Kidney tubule cell (primary cell): ENCODE results near the gene SELENBP1.
"Not testable (repeated sequence)": the region's sequence is repeated elsewhere in the genome, so short reads cannot be mapped to it uniquely, and the experiment has no call there.

Experiments used
- DNase-seq: peaks from one replicate; pipeline ENCODE4 v3.0.0-alpha.2; 2018; ENCODE audit warnings: low spot score

The SELENBP1 gene

DNA sequence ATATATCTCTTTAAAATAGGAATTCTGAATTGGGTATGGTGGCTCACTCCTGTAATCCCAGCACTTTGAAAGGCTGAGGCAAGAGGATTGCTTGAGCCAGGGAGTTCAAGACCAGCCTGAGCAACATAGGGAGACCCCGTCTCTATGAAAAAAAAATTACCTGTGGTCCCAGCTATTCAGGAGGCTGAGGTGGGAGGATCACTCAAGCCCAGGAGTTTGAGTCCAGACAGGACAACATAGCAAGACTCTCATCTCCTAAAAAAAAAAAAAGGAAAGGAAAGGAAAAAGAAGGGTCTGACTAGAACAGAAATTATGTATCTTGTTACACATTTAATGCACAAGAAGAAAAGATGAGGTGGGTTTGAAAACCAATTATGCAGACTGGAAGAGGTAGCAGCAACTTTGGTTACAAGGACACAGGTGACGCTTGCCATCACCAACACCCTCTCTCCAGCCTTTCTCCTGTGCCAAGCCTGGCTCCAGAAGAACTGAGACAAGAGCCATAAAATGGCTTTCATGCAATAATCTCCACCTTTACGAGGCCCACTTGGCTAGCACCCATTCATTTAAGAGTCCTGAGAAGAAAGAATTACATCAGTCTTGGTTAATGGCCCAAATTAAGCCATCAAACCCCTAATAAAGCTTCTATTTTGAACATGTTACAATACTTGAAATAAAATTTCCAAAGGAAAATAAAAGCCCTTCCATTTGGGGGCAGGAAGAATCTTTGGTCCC is 4.8 kb upstream of the SELENBP1 start:
- DNase-seq = no peak

DNA sequence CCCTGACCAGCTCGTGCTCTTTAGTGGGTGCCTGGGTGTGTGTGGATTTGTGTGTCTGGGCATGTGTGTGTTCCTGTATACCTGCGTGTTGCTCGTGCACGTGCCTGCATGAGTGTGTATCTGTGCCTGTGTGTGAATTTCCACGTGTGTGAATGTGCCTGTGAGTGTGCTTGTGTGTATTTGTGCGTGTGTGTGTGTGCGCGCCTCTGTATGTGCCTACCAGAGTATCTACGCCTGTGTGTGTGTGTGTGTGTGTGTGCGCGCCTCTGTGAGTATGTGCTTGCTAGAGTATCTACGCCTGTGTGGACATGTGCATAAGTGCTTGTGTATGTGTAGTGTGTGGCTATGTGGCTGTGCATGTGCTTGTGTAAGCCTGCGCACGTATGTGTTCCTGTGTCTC is 691 bp upstream of the SELENBP1 start:
- DNase-seq = no peak

DNA sequence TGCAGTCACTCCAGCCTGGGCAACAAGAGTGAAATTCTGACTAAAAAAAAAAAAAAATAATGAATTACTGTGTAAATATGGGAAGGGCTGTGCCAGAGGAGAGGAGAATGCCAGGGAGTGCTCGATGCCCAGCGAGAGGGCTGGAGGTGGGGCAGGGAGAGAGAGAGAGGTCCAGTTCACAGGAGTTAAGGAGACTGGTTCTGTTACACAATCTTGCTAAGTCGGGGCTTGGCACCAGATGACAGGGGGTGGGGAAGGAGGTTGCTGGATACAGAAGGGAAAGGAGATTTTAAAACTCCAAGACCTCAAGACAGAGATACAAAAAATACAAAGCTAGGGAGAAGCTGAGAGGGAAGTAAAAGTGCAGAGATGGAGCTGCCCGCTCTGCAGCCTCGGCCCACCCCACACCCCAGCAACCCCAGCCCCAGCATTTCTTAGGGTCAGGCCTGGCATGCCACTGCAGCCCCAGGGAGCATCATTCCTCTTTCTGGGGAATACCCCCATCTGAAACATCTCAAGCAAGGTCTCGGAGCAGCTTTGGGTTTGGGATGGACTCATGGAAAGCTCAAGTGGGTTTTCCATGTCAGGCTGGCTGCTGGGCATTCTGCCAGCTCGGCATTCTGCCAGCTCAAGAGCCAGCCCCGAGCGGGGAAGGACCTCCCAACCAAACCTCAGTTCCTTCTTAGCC is 991 bp downstream of the SELENBP1 start:
- peak; percentile 44 for DNase-seq

DNA sequence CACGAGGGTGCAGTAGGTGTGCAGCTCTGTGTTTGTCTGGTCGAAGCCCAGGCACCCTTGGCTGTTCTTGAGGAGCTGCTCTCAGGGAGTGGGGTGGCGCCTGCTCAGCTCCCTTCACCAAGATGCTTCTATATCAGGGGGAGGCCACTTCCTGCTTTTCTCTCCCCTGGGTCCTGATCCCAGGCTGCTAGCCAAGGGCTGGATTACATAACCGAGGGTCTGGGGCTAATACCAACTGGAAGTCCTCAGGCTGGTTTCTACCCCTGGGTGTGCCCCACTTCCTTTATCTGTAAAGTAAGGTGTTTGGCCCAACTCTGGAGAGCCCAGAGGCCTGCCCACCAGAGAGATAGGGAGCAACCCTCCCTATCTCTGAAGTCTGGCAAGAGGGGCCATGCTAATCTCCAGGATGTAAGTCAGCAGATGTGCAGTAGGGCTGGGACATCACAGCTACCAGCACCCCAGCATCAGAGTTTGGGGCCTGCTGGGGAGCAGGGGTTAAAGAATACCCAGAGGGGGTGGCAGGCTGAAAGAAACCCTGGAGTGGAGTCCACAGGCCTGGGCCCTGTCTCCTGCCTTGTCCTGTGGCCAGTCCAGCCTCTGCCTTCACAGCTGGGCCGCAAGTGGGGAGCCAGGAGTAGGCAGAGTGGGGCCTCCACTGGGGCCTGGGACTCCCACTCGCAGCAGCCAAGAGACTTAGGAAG is 2.1 kb downstream of the SELENBP1 start:
- no peak for DNase-seq

DNA sequence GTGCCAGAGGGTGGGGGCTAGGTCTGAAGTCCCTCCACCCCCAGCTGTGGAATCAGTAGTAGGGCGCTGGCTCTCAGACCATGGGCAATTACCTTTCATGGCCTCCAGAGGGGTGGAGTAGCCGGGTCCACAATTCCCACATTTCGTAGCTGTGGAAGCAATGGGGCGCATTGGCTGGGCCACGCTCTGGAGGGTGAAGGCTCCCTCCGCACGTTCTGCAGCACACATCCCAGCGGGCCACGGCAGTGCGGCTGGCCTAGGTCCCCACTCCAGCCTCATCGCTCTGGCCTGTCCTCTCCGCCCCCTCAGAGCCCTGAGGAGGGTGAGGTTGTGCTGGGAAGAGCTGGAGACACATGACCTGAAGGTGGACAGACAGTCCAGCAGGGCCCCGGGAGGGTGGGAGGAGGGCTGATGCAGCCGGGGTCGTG is 2.9 kb downstream of the SELENBP1 start:
- DNase-seq = no peak

DNA sequence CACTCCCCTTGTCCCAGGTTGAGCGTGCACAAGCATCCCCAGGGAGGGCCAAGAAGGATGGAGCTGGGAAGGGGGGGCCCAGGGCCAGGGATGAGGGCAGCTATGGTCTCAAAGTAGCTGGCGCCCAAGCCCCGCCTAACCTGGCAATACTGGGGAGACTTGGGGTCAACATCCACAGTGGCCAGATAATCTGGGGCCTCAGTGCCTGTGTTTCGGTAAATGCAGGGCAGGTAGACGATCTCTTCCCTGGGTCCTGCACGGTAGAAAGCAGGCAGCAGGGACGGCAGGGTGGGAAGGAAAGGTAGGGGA is 3.2 kb downstream of the SELENBP1 start:
- DNase-seq = no peak

DNA sequence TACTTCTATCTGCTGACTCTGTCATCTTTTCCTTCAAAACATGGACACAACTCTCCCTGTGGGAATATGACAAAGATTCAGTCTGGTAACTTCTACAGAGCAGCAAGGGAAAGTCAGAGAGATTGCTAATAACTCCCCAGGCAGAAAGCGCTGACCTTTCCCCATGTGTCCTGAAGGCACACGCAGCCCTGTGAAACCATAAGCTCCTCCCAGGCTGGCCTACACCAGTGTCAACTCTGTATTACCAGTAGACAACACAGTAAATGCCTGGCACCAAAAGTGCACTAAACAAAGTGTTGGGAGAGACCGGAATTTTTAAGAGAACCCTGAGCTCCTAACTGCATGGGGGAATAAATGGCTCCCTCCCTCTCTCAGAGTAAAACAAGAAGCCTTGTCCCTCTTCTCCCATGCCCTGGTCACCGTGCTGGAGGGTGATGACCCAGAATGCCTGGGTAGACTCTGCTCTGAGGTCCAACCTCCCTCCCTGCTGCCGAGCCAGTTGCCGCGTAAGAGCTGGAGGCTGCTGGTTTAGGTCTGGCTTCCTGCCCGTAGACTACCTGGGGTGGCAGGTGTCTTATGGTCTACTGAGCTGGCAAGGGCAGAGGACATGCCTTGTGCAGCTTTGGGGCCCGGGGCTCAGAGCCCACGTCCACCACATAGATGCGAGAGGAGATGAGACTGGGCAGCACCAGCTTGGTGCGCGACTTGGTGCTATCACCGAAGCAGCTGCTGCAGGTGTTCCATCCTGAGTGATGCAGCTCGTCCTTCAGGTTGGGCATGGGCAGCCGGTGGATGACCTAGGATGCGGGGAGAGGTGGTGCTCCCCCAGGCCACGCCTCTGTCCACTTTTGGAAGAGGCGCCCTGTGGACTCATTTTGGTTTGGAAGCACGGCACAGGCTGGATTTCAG is 3.9 kb downstream of the SELENBP1 start:
- no peak for DNase-seq

DNA sequence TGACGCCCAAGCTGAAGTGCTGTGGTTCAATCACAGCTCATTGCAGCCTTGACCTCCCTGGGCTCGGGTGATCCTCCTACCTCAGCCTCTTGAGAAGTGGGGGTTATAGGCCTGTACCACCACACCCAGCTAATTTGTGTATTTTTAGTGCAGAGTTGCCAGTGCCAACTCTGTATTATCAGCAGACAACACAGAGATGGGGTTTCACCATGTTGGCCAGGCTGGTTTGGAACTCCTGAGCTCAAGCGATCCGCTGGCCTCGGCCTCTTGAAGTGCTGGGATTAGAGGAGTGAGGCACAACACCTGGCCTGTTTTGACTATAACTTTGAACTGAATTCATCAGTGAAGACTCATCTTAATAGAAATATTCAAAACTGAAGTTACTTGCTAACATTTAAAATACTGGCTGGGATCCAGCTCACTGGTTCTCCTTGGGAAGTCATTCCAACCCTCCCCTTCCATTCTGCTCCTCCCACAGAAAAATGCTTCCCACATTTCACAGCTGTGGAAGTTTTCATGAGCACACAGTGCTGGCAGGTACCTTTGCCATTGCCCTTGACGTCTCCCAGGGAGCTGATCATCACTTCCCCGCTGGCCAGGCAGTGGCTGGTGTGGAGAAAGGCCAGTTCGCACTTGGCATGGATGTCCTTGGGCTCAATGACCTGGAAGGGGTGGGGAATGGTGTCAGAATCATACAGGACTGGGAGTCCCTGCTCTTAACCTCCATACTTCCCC is 4.7 kb downstream of the SELENBP1 start:
- DNase-seq = no peak

DNA sequence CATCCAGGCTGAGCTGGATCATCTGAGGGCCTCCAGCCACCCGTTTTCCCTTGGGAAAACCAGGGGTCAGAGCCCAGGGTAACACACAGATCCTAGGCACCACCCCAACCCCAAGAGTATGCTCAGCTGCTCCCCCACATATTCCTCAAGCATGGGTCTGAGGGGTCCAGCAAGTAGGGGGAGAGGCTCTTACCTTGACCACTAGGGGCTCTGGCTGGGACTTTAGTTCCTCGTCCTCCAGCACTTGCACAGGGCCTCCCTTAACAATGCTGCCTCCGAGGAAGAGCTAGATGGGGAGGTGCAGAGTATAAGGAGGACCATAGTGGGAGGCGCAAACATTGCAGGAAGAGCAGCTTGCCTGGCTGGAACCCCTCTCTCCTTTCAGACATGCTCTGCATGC is 7.5 kb downstream of the SELENBP1 start:
- DNase-seq = no peak

DNA sequence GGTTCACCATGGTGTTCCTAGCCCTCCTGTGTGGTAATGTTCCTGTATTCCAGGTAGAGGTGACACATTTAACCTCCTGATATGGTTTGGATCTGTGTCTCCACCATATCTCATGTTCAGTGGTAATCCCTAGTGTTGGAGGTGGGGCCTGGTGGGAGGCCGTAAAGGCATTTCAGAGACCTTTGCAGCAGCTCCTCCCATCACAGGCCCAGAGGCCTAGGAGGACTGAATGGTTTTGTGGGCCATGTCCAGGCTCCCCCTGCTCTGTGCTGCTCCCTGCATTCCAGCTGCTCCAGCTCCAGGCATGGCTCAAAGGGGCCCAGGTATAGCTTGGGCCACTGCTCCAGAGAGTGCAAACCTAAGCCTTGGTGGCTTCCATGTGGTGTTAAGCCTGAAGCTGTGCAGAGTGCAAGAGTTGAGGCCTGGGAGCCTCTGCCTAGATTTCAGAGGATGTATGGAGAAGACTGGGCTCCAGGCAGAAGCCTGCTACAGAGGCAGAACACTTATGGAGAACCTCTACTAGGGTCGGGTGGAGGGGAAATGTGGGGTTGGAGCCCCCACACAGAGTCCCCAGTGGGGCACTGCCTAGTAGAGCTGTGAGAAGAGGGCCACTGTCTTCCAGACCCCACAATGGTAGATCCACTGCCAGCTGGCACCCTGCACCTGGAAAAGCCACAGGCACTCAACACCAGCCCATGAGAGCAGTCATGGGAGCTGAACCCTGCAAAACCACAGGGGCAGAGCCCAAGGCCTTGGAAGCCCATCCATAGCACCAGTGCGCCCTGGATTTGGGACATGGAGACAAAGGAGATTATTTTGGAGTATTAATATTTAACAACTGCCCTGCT is 10.0 kb downstream of the SELENBP1 start:
- DNase-seq = no peak

DNA sequence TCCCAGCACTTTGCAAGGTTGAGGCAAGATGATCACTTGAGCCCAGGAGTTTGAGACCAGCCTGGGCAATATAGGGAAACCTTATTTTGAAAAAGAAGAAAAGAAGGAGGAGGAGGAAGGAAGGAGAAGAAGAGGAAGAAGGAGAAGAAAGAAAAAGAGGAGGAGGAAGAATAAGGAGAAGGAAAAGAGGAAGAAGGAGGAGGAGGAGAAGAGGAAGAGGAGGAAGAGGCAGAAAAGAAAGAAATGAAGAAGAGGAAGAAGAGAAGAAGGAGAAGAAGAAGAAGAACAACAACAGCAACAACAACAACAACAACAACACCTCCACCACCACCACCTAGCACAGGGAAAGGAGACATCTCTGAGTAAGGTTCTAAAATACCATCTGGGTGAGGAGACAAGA is 10.6 kb downstream of the SELENBP1 start:
- DNase-seq = no peak

DNA sequence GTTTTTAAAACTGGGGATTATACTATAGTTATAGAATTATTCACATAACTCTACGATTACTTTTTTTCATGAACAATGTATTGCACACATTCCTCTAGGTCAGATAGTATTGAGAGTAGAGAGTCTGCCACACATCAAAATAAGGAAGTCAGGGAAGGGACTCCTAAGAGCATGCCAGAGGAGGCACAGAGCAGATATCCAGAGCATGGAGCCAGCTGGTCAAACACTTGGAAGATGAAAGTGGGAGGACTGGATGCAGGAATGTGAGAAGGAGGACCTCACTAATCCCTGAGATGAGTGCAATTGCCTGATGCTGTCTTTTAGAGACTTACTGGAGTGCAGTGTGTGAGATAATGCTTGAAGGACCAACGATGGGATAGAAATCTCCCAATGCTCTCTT is 15.8 kb downstream of the SELENBP1 start:
- no peak for DNase-seq

DNA sequence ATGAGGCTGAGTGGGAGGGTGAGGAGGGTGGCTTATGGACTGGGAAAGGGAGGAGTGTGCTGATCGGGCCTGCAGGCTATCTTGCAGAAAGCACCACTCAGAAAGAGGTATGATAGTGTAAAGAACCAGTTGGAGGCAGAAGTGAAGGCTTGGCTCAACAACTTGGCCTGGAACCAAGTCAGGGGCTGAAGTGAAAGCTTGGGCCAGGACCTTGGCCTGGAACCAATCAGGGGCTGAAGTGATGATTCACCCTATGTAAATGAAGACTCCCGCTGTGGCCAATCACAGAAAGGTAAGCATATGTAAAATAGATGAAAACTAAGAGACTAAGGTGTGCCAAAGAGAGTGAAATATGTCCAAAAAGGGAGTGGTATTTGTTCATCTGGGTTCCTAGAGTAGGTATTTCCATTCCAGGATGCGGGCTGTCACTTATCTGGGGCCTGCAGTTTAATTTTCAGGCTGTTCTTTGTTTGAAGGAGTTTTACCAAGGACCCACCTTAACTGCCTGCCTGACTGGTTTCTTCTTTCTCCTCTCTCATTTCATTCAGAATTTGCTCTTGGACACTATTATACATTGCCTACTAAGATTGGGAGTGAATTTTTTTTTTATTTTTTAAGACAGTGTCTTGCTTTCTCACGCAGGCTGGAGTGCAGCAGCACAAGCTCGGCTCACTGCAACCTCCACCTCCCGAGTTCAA is 20.3 kb downstream of the SELENBP1 start:
- peak; percentile 47 for DNase-seq

DNA sequence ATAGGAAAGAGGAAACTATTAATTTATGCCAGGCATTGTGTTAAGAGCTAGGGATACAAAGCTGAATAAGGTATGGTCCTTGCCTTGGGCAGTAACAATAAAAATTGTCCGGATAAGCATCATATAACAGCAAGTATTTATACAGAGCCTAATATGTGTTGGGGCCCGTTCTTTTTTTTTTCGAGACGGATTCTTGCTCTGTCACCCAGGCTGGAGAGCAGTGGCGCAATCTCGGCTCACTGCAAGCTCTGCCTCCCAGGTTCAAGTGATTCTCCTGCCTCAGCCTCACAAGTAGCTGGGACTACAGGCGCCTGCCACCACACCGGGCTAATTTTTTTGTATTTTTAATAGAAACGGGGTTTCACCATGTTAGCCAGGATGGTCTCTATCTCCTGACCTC is 22.2 kb downstream of the SELENBP1 start:
- DNase-seq = not testable (repeated sequence)

DNA sequence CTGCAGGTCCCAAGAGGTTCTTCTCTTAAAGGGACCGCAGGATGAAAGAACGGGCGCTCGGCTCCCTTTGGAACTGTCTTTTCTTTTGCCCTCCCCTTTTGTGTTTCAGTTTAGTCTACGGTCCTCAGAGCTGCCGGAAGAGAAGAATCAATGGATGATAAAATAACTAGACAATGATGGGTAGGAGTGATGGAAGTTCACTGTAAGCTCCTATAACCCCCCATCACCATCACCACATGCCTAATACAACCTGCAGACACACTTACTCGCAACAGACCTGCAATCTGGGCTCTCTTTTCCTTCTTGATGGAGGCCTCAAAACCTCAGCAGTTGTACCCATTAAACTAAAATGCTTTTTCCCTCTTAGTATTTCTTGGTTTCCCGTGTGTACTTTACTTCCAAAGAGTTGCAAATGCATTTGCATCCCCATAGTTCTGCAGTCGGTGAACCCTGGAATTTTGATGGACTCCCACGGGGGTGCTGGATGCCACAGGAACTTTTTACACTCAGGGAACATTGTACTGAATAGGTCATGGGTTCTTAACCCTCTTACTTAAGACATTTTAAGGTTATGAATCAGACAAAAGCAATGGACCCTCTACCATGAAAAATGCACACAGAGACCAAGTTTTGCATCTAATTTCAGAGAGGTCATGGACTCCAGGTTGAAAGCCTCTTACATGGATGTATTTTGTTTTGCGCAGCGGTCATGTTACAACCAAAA is 24.8 kb downstream of the SELENBP1 start:
- peak; percentile 49 for DNase-seq

DNA sequence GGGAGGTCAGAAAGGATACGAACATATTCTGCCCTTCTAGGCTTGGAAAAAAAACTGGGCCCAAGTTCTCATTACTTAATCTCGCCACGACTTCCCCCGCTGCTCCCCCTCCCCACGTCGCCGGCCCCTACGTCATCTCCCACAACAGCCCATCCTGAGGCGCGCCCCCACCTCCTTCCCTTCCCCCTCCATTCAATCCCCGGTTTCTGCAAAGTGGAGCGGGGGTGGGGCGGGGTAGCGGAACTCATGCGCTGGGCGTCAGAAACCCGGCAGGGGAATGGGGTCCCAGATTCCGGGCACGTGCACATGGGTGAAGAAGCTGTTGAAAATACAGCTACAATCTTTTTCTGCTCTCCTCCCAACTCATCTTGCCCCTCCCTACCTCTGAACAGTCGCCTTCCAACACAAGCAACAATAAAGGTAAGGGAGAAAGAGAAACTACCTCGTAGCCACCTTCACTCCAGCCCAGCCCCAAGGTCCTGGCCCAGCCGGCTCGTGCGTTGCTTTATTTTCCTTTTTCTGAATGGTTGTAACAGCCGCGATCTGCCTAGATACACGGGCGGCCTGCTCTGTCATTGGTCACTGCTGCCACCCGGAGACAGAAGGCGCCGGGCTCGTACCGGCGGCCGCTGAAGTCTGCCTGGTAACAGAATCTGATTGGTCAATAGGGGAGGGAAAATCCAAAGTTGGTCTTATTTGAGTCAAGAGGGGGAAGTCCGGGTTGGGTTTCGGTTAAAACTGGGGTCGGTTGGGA is 25.6 kb downstream of the SELENBP1 start, which contains the start of gene RFX5:
RFX5 (minus strand) TSS at position 484 of the 754 bp plus-strand sequence. CDS start 932 bp downstream, outside the sequence.
- peak; percentile 99 for DNase-seq

DNA sequence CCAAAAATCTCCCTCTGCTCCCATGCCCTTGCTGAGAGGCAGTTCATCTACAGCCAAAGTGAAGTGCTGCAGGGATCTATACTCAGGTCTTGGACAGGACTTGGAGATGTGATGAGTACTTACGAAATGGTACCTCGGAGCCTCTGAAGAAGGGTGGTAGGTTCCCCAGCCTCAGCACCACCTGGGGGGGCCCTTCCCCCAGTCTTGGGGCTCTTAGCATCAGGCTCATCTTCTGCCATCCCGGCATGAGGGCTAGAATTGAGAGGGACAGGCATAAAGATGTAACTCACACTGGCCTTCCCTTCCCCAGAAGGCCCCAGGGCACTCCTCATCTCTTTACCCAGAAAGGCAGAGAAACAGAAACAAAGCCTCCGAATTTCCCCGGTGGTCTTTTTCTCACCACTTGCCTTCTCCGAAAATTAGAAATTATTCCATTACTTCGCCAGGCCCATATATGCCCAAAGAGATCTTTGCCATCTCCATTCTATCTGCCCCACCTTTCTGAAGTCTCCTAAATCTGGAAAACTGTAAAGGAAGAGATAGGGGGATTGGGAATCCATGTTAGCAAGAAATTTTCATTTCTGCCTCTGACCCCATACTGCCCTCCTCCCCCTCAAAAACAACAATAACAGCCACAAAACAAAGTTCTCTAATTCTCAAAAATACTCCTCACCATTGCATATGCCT is 26.3 kb downstream of the SELENBP1 start:
- DNase-seq = no peak

DNA sequence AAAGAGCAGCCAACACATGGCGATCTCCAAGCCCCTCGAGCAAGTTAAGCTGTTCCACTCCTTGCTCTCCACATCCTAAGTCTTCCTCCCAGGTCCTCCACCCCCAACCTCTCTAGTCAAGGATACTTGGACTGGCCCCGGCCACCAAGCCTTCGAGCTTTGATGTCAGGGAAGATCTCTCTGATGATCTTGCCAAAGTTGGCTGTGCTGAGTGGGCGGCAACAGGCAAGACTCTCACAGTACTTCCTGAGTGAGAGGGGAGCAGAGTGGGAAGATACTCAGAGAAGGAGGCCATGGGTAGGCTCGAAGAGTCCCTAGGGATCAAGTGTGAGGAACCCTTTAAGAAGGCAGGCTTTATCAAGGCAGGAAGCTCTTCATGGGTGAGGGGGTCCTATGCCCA is 28.2 kb downstream of the SELENBP1 start:
- no peak for DNase-seq
